Activated CD4-positive, alpha-beta memory T cell treated with anti-CD3 and anti-CD28 coated beads for 36 hours (primary cell): Measurements from ENCODE around the gene GRM8. TPM values are rescaled to one million over a fixed set of nuclear protein-coding genes. Genes with fewer than 3 reads are reported as not detected.

Experiments used
- CTCF ChIA-PET: fragments of 350-600 bp; sonication (Branson Sonifier 250); formaldehyde crosslinking; loops from one replicate; lab custom pipeline; 2021; ENCODE audit warnings: antibody characterized with exemption, inconsistent platforms; lab: Charles Lee
- POLR2A ChIA-PET: fragments of 350-600 bp; sonication (Branson Sonifier 250); formaldehyde crosslinking; loops from one replicate; lab custom pipeline; 2021; ENCODE audit warnings: antibody characterized with exemption; lab: Charles Lee
- DNase-seq: peaks from one replicate; pipeline ENCODE4 v3.0.0-alpha.2; 2020
- H3K27ac Mint-ChIP-seq: one replicate; pipeline ENCODE4 v1.8.0; 2021; ENCODE audit warnings: mixed read lengths
- H3K27me3 Mint-ChIP-seq: one replicate; pipeline ENCODE4 v1.8.0; 2021; ENCODE audit warnings: mixed read lengths
- H3K36me3 Mint-ChIP-seq: one replicate; pipeline ENCODE4 v1.8.0; 2021; ENCODE audit warnings: mixed read lengths
- H3K4me1 Mint-ChIP-seq: one replicate; pipeline ENCODE4 v1.8.0; 2021; ENCODE audit warnings: low read depth, mixed read lengths
- H3K4me3 Mint-ChIP-seq: one replicate; pipeline ENCODE4 v1.8.0; 2021; ENCODE audit warnings: mild to moderate bottlenecking, mixed read lengths
- H3K9me3 Mint-ChIP-seq: one replicate; pipeline ENCODE4 v1.8.0; 2021; ENCODE audit warnings: mixed read lengths
- intact Hi-C: fragments of 100-400 bp; cut with micrococcal nuclease; formaldehyde crosslinking; loops from one replicate; pipeline ENCODE4 v1.15.1; 2023
- total RNA-seq, 2 experiments: library from RNA; stranded (reverse); gene quantifications; one replicate each; pipeline ENCODE4 v1.2.3, GENCODE V29; 2021

The GRM8 gene
- total RNA-seq, 2 experiments from 2014 or later: not detected

- Mint-ChIP-seq H3K27ac (no peak overlapping the region), H3K4me1 (no peaks in the 10 kb centered on the region), H3K27me3 (peaks cover 7% of the 10 kb centered on the region), H3K36me3 (no peaks in the 10 kb centered on the region), H3K9me3 (no peaks in the 10 kb centered on the region), H3K4me3 (no peak overlapping the region)
- ChIA-PET POLR2A (no interaction called here), CTCF (no interaction called here)
- DNase-seq: no peak
- intact Hi-C loops: no loop called here
These were observed 116.8 kb downstream of the GRM8 start for GRCh38 chr7:127135871-127136485.

- H3K4me3 Mint-ChIP-seq: no peak overlapping the region
These were observed 129.5 kb downstream of the GRM8 start for GRCh38 chr7:127123220-127123619.

GRCh38 chr7:127119517-127119916 is 133.2 kb downstream of the GRM8 start:
- no peaks in the 10 kb centered on the region for H3K36me3 Mint-ChIP-seq
- ChIA-PET POLR2A (no interaction called here), CTCF (no interaction called here)
- intact Hi-C loops: no loop called here
- H3K9me3 Mint-ChIP-seq: no peaks in the 10 kb centered on the region
- H3K4me1 Mint-ChIP-seq: no peaks in the 10 kb centered on the region
- no peak overlapping the region for H3K27ac Mint-ChIP-seq
- no peak for DNase-seq
- no peak overlapping the region for H3K4me3 Mint-ChIP-seq
- H3K27me3 Mint-ChIP-seq: peaks cover 1% of the 10 kb centered on the region

More at GRCh38 chr7:127123220-127123619, 129.5 kb downstream of the GRM8 start:
- intact Hi-C loops: no loop called here
- Mint-ChIP-seq H3K27ac (no peak overlapping the region), H3K36me3 (no peaks in the 10 kb centered on the region), H3K27me3 (no peaks in the 10 kb centered on the region), H3K9me3 (no peaks in the 10 kb centered on the region), H3K4me1 (no peaks in the 10 kb centered on the region)
- DNase-seq: no peak
- ChIA-PET POLR2A (no interaction called here), CTCF (no interaction called here)

GRCh38 chr7:127114742-127115265 is 137.9 kb downstream of the GRM8 start:
- ChIA-PET CTCF (no interaction called here), POLR2A (no interaction called here)
- no peaks in the 10 kb centered on the region for H3K9me3 Mint-ChIP-seq
- intact Hi-C loops: no loop called here
- peaks cover 6% of the 10 kb centered on the region for H3K27me3 Mint-ChIP-seq
- H3K4me3 Mint-ChIP-seq: no peak overlapping the region
- no peak for DNase-seq
- no peaks in the 10 kb centered on the region for H3K36me3 Mint-ChIP-seq
- H3K27ac Mint-ChIP-seq: no peak overlapping the region
- no peaks in the 10 kb centered on the region for H3K4me1 Mint-ChIP-seq

- no peaks in the 10 kb centered on the region for H3K4me1 Mint-ChIP-seq
- POLR2A ChIA-PET: no interaction called here
- H3K9me3 Mint-ChIP-seq: no peaks in the 10 kb centered on the region
- H3K4me3 Mint-ChIP-seq: no peak overlapping the region
- intact Hi-C loops: no loop called here
- H3K36me3 Mint-ChIP-seq: no peaks in the 10 kb centered on the region
- H3K27ac Mint-ChIP-seq: no peak overlapping the region
- CTCF ChIA-PET: interaction anchor here (1.3 kb wide), 1 partner anchor 11 kb away, joined by 3 read pairs; no protein-coding TSS in a partner anchor
- DNase-seq: peak; percentile 29
- peaks cover 4% of the 10 kb centered on the region for H3K27me3 Mint-ChIP-seq
These were observed 145.1 kb downstream of the GRM8 start for GRCh38 chr7:127107601-127108007.

- CTCF ChIA-PET: no interaction called here
- Mint-ChIP-seq H3K36me3 (no peaks in the 10 kb centered on the region), H3K27ac (no peak overlapping the region), H3K27me3 (peaks cover 1% of the 10 kb centered on the region), H3K4me3 (no peak overlapping the region), H3K4me1 (no peaks in the 10 kb centered on the region), H3K9me3 (no peaks in the 10 kb centered on the region)
- POLR2A ChIA-PET: no interaction called here
- DNase-seq: no peak
- intact Hi-C loops: no loop called here
These were observed 159.4 kb downstream of the GRM8 start for GRCh38 chr7:127093340-127093739.

- ChIA-PET CTCF (no interaction called here), POLR2A (no interaction called here)
- peaks cover 1% of the 10 kb centered on the region for H3K27me3 Mint-ChIP-seq
- DNase-seq: no peak
- no peaks in the 10 kb centered on the region for H3K4me1 Mint-ChIP-seq
- intact Hi-C loops: no loop called here
- no peaks in the 10 kb centered on the region for H3K9me3 Mint-ChIP-seq
- no peaks in the 10 kb centered on the region for H3K36me3 Mint-ChIP-seq
- no peak overlapping the region for H3K4me3 Mint-ChIP-seq
- H3K27ac Mint-ChIP-seq: no peak overlapping the region
These were observed 161.1 kb downstream of the GRM8 start for GRCh38 chr7:127091620-127092019.

- no peaks in the 10 kb centered on the region for H3K36me3 Mint-ChIP-seq
- ChIA-PET CTCF (no interaction called here), POLR2A (no interaction called here)
- no peaks in the 10 kb centered on the region for H3K4me1 Mint-ChIP-seq
- H3K4me3 Mint-ChIP-seq: no peak overlapping the region
- no peaks in the 10 kb centered on the region for H3K9me3 Mint-ChIP-seq
- no peak for DNase-seq
- intact Hi-C loops: no loop called here
- H3K27ac Mint-ChIP-seq: no peak overlapping the region
- peaks cover 1% of the 10 kb centered on the region for H3K27me3 Mint-ChIP-seq
These were observed 163.6 kb downstream of the GRM8 start for GRCh38 chr7:127089146-127089545.

- no peaks in the 10 kb centered on the region for H3K4me1 Mint-ChIP-seq
- intact Hi-C loops: no loop called here
- H3K4me3 Mint-ChIP-seq: no peak overlapping the region
- H3K27me3 Mint-ChIP-seq: peaks cover 6% of the 10 kb centered on the region
- POLR2A ChIA-PET: no interaction called here
- no peaks in the 10 kb centered on the region for H3K36me3 Mint-ChIP-seq
- CTCF ChIA-PET: no interaction called here
- no peaks in the 10 kb centered on the region for H3K9me3 Mint-ChIP-seq
- H3K27ac Mint-ChIP-seq: no peak overlapping the region
- DNase-seq: no peak
These were observed 171.2 kb downstream of the GRM8 start for GRCh38 chr7:127081539-127081938.

GRCh38 chr7:127080576-127080975 is 172.2 kb downstream of the GRM8 start:
- Mint-ChIP-seq H3K4me1 (no peaks in the 10 kb centered on the region), H3K27ac (no peak overlapping the region), H3K36me3 (no peaks in the 10 kb centered on the region), H3K27me3 (peaks cover 6% of the 10 kb centered on the region), H3K4me3 (no peak overlapping the region), H3K9me3 (no peaks in the 10 kb centered on the region)
- ChIA-PET CTCF (no interaction called here), POLR2A (no interaction called here)
- no peak for DNase-seq
- intact Hi-C loops: no loop called here

GRCh38 chr7:127066974-127067373 is 185.8 kb downstream of the GRM8 start:
- H3K4me3 Mint-ChIP-seq: no peak overlapping the region
- no peak overlapping the region for H3K27ac Mint-ChIP-seq
- ChIA-PET CTCF (no interaction called here), POLR2A (no interaction called here)
- no peak for DNase-seq
- peaks cover 5% of the 10 kb centered on the region for H3K27me3 Mint-ChIP-seq
- no peaks in the 10 kb centered on the region for H3K4me1 Mint-ChIP-seq
- intact Hi-C loops: no loop called here
- H3K36me3 Mint-ChIP-seq: no peaks in the 10 kb centered on the region
- peaks cover 16% of the 10 kb centered on the region for H3K9me3 Mint-ChIP-seq

GRCh38 chr7:127059475-127059874 is 193.3 kb downstream of the GRM8 start:
- Mint-ChIP-seq H3K9me3 (peaks cover 10% of the 10 kb centered on the region), H3K27me3 (no peaks in the 10 kb centered on the region), H3K4me3 (no peak overlapping the region), H3K36me3 (no peaks in the 10 kb centered on the region), H3K27ac (no peak overlapping the region), H3K4me1 (no peaks in the 10 kb centered on the region)
- CTCF ChIA-PET: no interaction called here
- intact Hi-C loops: no loop called here
- POLR2A ChIA-PET: no interaction called here
- no peak for DNase-seq

GRCh38 chr7:127057918-127058317 is 194.8 kb downstream of the GRM8 start:
- intact Hi-C loops: no loop called here
- H3K27ac Mint-ChIP-seq: no peak overlapping the region

More at GRCh38 chr7:127057918-127058317, 194.8 kb downstream of the GRM8 start:
- DNase-seq: no peak
- Mint-ChIP-seq H3K27me3 (no peaks in the 10 kb centered on the region), H3K4me3 (no peak overlapping the region), H3K9me3 (no peaks in the 10 kb centered on the region), H3K4me1 (no peaks in the 10 kb centered on the region), H3K36me3 (no peaks in the 10 kb centered on the region)
- CTCF ChIA-PET: no interaction called here
- POLR2A ChIA-PET: no interaction called here
